Activated CD8-positive, alpha-beta memory T cell treated with anti-CD3 and anti-CD28 coated beads for 48 hours (primary cell): ENCODE data around the gene AKR1E2.
"Not testable (repeated sequence)": the region's sequence is repeated elsewhere in the genome, so short reads cannot be mapped to it uniquely, and the experiment has no call there.

Experiments used
- DNase-seq, 3 experiments: peaks; one replicate each; pipeline ENCODE4 v3.0.0-alpha.2; 2020; ENCODE audit warnings: low read depth in 2 of 3, low spot score in 2 of 3

AKR1E2 gene

GRCh38 chr10:4813023-4813422, 13.0 kb upstream of the AKR1E2 start:
- DNase-seq, result no peak

- DNase-seq, result no peak
Observed at GRCh38 chr10:4813496-4813895, 12.5 kb upstream of the AKR1E2 start.

DNA sequence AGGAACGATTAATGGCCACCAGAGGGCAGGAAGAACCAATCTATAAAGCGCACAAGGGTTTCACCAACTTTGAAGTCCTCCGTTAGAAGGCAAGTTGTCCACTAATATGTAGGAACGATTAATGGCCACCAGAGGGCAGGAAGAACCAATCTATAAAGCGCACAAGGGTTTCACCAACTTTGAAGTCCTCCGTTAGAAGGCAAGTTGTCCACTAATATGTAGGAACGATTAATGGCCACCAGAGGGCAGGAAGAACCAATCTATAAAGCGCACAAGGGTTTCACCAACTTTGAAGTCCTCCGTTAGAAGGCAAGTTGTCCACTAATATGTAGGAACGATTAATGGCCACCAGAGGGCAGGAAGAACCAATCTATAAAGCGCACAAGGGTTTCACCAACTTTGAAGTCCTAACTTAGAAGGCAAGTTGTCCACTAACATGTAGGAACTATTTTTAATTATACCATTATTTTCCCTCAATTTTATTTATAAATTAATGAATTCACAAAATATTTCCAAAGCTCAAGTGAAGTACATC, 10.3 kb upstream of the AKR1E2 start:
- not testable (repeated sequence) for DNase-seq

GRCh38 chr10:4816966-4817365, 9.0 kb upstream of the AKR1E2 start:
- no peak for DNase-seq

DNA sequence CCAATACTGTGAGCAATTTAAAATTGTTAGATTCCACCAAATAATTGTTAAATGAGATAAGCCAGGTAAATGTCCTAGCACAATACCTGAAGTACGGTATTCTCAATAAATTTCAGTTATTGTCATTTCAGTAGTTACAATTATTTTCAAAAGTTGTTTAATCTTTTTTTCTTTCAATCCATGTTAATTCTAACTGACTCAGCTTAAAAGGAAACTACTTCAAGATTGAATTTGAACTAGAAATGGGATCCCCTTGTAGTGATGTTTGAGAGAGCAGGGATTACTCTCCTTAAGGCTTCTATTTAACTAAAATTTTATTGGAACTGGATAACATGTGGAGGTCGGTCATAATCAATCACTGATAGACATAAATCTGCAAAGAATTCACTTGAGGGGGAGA, 6.9 kb upstream of the AKR1E2 start:
- DNase-seq, result no peak

- no peak for DNase-seq
Observed at GRCh38 chr10:4819707-4820106, 6.3 kb upstream of the AKR1E2 start.

- DNase-seq, result no peak
Observed at GRCh38 chr10:4820804-4821401, 5.1 kb upstream of the AKR1E2 start.

DNA sequence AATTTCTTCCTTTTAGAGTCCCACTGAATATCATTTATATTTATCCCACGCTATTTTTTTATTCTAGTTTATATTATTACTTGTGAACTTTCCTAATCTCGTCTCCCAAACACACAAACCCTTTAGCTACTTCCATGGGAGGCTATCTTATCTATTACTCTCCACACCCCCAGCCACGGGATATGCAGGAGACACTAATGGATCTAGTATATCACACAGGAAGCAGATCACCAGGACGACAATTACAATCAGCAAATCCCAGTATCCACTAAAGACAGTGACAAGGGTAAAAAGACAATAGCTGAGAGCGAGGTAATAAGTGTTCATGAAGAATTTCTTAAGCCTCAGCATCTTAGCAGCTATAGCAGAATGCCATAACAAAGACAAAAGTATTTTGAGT, 3.8 kb upstream of the AKR1E2 start:
- no peak for DNase-seq

DNA sequence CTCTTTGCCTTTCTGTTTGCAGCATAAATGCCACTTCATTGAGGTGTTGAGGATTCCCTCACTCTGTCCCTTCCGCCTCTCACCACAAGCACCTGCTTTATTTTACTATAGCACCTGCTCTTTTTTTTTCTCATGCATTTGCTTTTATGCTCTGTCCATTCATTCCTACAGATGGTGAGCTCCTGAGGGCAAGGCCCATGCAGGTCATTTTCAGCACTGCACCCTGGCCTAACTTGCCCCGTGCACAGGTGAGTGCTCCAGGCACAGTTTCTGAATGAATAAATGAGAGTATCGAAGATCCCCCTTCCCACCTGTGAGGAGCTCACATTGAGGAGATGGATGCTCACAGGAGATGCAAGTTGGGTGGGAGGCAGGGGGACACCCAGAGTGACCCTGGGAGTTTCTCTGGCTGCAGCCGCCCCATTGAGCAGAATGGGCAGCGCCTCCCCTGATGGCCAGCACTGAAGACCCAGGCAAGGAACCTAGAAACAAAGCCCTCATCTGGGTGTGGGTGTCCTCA, 1.2 kb upstream of the AKR1E2 start:
- DNase-seq, result no peak

DNA sequence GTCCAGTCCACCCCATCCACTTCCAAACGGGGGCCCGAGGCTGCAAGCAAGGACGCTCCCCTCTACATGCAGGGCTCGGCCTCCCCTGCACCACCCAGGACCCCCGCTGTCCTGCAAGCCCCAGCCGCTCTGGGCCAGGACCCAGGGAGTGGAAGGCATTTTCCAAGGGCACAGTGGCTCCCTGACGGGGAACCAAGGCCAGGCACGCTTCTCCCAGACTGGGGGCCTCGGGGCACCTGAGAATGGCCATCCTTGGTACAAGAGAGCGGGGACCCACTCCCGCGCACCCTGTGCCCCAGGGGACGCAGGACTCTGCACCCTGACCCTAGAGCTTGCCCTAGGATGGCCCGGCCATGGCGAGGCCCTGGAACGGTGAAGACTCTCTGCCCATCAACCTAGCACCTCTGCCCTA, 545 bp upstream of the AKR1E2 start:
- DNase-seq, result no peak

DNA sequence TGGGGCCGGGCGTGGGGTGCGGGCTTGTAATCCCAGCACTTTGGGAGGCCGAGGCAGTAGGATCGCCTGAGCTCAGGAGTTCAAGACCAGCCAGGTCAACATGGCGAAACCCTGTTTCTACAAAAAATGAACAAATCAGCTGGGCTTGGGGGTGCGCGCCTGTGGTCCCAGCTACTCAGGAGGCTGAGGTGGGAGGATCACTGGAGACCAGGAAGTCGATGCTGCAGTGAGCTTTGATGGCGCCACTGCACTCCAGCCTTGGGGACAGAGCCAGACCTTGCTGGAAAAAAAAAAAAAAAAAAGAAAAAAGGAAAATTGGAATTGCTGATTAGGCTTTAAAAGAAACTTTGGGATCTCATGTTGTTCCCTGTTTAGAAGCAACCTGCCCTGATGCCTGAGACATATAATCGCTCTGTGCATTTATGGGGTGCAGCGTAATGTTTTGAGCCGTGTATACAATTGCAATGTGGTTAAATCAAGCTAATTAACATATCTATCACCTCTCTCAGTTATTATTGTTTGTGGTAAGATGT, 851 bp downstream of the AKR1E2 start:
- no peak for DNase-seq

DNA sequence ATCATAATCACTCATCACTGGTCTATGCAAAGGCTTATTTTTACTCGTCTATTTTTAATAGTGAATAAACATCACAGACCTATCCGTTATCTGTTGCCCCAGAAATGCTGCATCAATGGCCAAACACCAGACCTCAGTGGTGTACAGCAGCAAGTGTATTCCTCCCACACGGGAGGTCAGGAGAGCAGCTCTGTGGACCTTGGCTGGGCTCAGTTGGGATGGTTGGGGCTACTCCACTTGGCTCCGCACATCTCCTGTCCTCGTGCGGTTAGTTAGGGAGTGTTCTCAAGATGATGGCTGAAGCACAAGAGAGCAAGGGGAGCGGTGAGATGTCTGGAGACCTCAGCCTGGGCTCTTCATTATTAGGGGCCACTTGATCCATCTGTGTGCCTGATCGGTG, 2.0 kb downstream of the AKR1E2 start:
- DNase-seq, result no peak

GRCh38 chr10:4830551-4830950, 4.5 kb downstream of the AKR1E2 start:
- no peak for DNase-seq

DNA sequence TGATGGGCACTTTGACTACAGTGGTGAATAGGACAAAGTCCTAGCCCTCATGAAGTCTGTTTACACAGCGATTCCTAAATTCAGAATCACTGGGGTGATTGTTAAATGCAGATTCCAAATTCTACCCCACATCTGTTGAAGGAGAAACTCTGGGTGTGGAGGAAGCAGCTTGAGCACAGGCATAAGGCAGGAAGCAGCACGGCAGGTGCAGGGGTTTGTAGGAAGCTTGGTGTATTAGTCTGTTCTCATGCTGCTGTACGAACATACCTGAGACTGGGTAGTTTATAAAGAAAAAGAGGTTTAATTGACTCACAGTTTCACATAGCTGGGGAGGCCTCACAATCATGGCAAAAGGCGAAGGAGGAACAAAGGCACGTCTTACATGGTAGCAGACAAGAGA, 5.1 kb downstream of the AKR1E2 start:
- no peak for DNase-seq

GRCh38 chr10:4833286-4833685, 7.3 kb downstream of the AKR1E2 start:
- DNase-seq, result no peak

DNA sequence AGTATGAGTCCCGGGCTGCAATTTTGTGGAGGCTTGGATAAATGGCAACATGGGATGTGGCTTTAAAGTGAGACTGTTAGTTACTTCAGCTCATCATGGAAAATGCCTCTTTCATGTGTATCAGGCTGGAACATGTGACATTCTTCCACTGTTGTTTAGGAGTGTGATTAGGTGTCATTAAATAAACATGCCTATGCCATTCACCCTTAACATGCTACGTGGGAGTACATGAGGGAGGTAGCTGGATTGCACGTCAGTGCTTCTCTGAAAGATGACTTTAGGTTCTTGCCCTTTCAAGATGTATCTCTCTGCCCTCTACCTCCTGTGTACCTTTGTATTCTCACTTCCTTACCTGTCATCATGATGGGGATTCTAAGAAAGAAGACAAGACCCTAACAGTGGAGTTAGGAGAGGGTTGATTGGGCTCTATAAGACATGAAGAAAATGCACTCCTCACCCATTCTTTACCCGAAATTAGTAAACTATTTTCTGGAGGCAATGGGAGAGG, 8.9 kb downstream of the AKR1E2 start:
- no peak for DNase-seq

GRCh38 chr10:4835494-4835918, 9.5 kb downstream of the AKR1E2 start:
- no peak for DNase-seq

DNA sequence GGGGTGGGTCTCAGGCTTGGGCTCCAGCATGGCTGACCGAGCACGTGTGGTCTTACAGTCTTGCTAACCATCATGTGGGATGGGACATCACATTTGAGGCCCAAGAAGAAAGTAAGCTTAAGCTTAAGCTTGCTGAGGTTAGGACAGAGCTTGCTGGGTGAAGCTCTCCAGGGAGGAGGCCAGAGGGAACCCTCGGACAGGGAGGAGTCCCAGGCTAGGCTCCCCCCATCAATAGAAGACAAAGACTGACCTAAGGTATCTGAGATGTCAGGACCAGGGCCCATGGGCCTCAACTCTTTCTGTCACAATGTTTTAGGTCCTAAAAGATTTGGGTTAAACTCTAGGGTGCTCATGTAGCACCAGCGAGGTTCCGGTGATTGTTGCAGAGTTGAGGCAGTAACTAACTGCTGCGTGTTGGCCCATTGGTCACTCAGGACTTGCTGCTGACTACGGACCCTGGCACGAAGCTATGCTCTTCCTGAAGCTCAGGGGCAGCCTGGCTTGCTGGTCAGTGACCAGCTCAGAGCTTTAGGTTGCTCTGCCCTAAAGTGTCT, 10.5 kb downstream of the AKR1E2 start:
- DNase-seq, result no peak

DNA sequence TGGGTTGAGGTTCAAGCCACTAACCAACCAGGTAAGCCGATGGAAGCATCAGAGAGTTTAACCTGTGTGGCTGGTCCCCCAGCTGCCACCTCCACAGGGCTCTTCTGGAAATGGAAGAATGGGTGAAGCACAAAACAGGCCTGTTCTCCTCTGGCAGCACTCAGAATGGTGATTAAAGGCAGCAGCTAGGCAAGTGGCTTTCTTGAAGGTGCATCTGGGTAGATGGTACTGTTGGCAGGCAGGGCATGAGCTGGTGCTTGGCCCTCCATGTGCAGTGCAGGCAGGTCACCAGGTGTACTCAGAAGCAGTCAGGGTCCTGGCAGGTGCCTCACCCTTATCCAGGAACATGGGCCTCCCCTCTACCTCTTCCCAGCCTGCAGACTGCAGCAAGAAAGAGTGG, 11.5 kb downstream of the AKR1E2 start:
- no peak for DNase-seq

GRCh38 chr10:4838743-4839142, 12.7 kb downstream of the AKR1E2 start:
- no peak for DNase-seq

DNA sequence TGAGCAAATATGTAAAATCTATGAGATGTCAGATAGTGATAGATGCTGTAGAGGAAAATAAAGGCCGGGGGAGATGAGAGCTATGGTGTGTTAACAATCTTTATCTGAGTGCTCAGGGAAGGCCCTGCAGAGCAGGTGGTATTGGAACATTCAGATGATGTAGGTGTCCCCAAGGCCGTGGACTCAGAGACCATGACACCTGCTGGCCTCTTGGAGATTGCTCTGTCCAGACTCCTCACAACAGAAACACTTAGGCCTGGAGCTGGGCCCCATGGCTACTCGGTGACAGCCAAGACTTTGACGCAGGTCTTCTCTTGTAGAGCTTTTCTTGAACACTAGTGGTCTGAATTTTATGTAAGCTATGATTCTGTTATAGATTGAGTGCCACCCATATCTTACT, 13.3 kb downstream of the AKR1E2 start:
- no peak for DNase-seq

GRCh38 chr10:4840151-4840550, 14.1 kb downstream of the AKR1E2 start:
- DNase-seq, result no peak
